AG09309 (cell line): ENCODE measurements around the gene ZNF30.
"Not testable (repeated sequence)": the region's sequence is repeated elsewhere in the genome, so short reads cannot be mapped to it uniquely, and the experiment has no call there.

ENCODE experiments used
- DNase-seq: peaks from one replicate; pipeline ENCODE4 v3.0.0-alpha.2; 2010; ENCODE audit warnings: low read depth
- H3K4me3 ChIP-seq: 2 replicates; pipeline ENCODE4 v1.5.1; 2011; ENCODE audit warnings: mild to moderate bottlenecking, low read depth, low read length, moderate library complexity; ENCODE audit not compliant: control insufficient read depth
- TF ChIP-seq, protein P1 (sequence below): IDR thresholded peaks from 2 replicates; pipeline ENCODE4 v1.5.1; 2011; ENCODE audit warnings: mild to moderate bottlenecking, low read depth, low read length, inconsistent platforms; ENCODE audit not compliant: insufficient read depth, control insufficient read depth; ENCODE audit errors: missing control alignments

The ZNF30 gene

DNA sequence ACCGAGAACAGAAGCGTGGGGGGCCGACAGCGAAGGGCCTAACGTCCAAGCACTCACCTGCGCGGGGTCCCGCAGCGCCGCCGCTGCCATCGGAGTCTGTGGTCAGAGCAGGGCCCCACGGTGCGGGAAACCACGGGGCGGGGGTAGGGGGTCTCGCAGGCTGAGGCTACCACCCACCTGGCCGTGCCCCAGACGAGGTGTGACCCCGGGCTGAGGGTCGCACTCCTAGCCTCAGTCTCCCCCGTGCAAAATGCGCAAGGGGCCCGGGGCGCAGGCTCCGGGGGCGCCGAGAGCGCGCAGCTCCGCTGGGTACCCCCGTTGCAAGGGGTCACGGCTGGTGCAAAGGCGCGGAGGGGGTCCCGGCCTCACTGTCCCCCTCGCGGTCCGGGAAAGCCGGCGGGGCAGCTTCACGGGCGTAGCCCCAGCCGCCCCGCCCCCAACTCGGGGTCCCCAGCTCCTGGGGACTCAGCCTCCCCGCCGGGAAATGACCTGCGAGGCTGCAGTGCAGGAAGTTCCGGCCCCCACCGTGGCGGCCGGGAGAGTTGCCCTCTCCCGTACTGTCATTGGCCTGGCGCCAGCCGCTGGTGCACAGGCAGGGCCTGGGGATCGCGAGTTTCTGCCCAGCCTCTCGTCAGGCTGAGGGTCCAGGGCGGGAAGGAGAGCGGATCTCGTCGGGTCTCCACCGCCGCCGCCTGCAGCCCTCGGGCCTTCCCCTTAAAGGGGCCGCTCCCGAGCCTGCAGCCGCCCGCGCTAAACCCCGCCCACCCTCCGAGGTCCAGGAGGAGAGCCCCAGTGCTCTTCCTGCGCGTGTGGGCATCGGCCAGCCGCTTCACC, 37.1 kb downstream of the ZNF30 start, which contains the start of gene ZNF792:
ZNF792 (minus strand) TSS at position 657 of the 834 bp plus-strand sequence; CDS start at position 90, 567 bp downstream.
- DNase-seq, result no peak
- H3K4me3 ChIP-seq, result peak within 1 kb of the TSS; percentile 87
- TF ChIP-seq, protein P1, sequence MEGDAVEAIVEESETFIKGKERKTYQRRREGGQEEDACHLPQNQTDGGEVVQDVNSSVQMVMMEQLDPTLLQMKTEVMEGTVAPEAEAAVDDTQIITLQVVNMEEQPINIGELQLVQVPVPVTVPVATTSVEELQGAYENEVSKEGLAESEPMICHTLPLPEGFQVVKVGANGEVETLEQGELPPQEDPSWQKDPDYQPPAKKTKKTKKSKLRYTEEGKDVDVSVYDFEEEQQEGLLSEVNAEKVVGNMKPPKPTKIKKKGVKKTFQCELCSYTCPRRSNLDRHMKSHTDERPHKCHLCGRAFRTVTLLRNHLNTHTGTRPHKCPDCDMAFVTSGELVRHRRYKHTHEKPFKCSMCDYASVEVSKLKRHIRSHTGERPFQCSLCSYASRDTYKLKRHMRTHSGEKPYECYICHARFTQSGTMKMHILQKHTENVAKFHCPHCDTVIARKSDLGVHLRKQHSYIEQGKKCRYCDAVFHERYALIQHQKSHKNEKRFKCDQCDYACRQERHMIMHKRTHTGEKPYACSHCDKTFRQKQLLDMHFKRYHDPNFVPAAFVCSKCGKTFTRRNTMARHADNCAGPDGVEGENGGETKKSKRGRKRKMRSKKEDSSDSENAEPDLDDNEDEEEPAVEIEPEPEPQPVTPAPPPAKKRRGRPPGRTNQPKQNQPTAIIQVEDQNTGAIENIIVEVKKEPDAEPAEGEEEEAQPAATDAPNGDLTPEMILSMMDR, result no peak

DNA sequence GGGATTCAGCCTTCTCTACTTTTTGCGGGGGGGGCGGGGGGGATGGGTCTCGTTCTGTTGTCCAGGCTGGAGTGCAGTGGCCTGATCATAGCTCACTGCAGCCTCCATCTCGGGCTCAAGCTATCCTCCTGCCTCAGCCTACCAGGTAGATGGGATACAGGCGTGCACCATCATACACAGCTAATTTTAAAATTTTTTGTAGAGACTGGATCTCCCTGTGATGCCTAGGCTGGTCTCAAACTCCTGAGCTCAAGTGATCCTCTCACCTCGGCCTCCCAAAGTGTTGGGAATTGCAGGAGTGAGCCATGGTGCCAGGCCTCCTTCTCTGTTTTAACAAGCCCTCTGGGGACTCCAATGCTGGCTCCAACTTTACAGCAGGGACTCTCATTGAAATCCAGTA, 37.9 kb downstream of the ZNF30 start:
- H3K4me3 ChIP-seq, result no peak overlapping the region; the same call in 1 of the 2 replicates
- TF ChIP-seq, protein P1, result no peak
- no peak for DNase-seq

DNA sequence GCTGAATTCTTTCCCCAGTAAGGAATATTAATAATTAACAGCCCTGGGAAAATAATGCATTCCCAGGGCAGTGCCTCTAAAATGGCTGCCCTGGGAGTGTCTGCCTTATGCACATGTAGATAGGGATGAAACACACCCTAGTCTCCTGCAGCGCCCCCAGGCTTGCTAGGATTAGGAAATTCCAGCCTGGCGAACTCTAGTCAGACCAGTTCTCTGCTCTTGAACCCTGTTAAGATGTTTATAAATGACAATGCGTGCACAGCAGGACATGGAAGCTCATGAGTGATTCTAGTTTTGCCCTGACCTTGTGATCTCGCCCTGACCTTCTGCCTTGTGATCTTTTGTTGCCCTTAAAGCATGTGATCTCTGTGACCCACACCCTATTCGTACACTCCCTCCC, 38.8 kb downstream of the ZNF30 start:
- not testable (repeated sequence) for DNase-seq, H3K4me3 ChIP-seq

DNA sequence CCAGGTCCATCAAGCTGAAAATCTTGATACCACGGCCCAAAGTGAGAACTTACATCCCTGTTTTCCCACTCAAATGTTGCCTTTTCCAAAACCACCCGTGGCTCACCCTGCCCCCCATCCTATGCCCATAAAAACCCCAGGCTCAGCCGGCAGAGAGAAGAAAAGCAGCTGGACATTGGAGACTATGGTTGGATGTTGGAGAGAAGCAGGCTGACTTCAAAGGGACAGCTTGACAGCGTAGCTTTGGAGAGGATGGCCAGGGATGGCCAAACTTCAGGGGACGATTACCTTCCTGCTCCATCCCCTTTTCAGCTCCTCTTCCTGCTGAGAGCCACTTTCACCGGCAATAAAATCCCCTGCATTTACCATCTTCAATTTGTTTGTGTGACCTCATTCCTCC, 40.8 kb downstream of the ZNF30 start:
- no peak overlapping the region for H3K4me3 ChIP-seq
- DNase-seq, result no peak
- TF ChIP-seq, protein P1, result no peak

DNA sequence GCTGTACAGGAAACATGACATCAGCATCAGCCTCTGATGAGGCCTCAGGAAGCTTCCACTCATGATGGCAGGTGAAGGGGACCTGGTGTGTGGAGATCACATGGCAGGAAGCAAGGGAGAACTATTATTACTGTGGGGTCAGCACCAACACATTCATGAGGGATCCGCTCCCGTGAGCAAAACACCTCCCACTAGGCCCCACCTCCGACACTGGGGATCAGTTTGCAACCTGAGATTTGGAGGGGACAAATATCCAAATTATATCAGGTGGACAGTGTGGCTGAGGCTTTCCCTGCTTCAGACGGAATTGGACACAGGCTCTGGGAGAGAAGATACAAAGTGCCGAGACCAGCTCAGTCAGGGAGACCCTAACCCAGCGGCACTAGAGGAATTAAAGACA, 43.0 kb downstream of the ZNF30 start:
- TF ChIP-seq, protein P1, result no peak
- no peak overlapping the region for H3K4me3 ChIP-seq
- no peak for DNase-seq

DNA sequence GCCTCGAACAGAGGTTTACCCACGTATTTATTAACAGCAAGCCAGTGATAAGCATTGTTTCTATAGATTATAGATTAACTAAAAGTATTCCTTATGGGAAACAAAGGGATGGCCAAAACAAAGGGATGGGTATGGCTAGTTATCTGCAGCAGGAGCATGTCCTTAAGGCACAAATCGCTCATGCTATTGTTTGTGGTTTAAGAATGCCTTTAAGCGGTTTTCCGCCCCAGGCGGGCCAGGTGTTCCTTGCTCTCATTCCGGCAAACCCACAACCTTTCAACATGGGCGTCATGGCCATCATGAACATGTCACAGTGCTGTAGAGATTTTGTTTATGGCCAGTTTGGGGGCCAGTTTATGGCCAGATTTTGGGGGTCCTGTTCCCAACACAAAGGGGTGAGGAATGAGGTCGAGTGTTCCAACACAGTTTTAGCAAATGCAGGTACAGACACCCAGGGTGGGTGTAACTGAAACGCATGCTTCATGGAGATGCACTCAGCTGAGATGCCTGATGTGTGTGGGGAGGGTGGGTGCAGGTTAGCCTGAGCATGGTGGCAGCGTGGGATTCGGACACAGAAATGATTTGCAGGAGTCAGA, 43.6 kb downstream of the ZNF30 start:
- H3K4me3 ChIP-seq, DNase-seq: not testable (repeated sequence)

DNA sequence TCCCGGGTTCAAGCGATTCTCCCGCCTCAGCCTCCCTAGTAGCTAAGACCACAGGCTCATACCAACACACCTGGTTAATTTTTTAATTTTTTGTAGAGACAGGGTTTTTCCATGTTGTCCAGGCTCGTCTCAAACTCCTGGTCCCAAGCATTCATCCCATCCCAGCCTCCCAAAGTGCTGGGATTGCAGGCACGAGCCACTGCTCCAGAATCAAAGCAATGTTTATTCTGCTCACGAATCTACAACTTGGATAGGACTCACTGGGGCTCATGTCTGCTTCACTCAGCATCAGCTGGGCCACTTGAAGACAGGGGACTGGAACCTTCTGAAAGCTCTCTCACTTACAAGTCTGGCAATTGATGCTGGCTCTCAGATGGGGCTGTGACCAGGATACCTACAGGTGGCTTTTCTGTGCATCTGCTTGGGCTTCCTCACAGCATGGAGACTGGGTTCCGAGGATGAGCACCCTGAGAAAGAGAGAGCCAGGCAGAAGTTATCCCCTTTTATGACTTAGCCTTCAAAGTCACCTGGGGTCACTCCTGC, 45.5 kb downstream of the ZNF30 start:
- DNase-seq, result no peak
- TF ChIP-seq, protein P1, result no peak
- no peak overlapping the region for H3K4me3 ChIP-seq
